BLaER1 (cell line): ENCODE data around the gene RGMA.

ENCODE experiments used
- H3K27ac ChIP-seq: shearing (Covaris generic); formaldehyde crosslinking; 2 replicates; pipeline ENCODE4 v1.8.1; 2022
- H3K27me3 ChIP-seq: shearing (Covaris generic); formaldehyde crosslinking; 2 replicates; pipeline ENCODE4 v1.8.1; 2022
- H3K36me3 ChIP-seq: shearing (Covaris generic); formaldehyde crosslinking; 2 replicates; pipeline ENCODE4 v1.8.1; 2022
- H3K4me1 ChIP-seq: shearing (Covaris generic); formaldehyde crosslinking; 2 replicates; pipeline ENCODE4 v1.8.1; 2022
- H3K4me2 ChIP-seq: shearing (Covaris generic); formaldehyde crosslinking; 2 replicates; pipeline ENCODE4 v1.8.1; 2022
- H3K4me3 ChIP-seq: shearing (Covaris generic); formaldehyde crosslinking; 2 replicates; pipeline ENCODE4 v1.8.1; 2022
- H3K9ac ChIP-seq: shearing (Covaris generic); formaldehyde crosslinking; 2 replicates; pipeline ENCODE4 v1.8.1; 2022
- H3K9me3 ChIP-seq: shearing (Covaris generic); formaldehyde crosslinking; 2 replicates; pipeline ENCODE4 v1.8.1; 2022
- H4K20me1 ChIP-seq: shearing (Covaris generic); formaldehyde crosslinking; 2 replicates; pipeline ENCODE4 v1.8.1; 2022
- Cebpa-rat ChIP-seq: shearing (Covaris generic); IDR thresholded peaks from 2 replicates; pipeline ENCODE4 v1.8.1; 2022

The RGMA gene

GRCh38 chr15:93024293-93024692, 64.7 kb downstream of the RGMA start:
- H3K9me3 ChIP-seq: no peaks in the 10 kb centered on the region
- peaks cover 95% of the 10 kb centered on the region for H3K36me3 ChIP-seq
- no peak for TF ChIP-seq Cebpa-rat
- no peak overlapping the region for H3K9ac ChIP-seq
- H3K4me2 ChIP-seq: peak overlapping the region; percentile 40; the same call in 1 of the 2 replicates
- no peak overlapping the region for H3K27ac ChIP-seq
- no peaks in the 10 kb centered on the region for H3K27me3 ChIP-seq
- peaks cover 84% of the 10 kb centered on the region for H4K20me1 ChIP-seq
- no peak overlapping the region for H3K4me3 ChIP-seq
- H3K4me1 ChIP-seq: peaks cover 48% of the 10 kb centered on the region

- H3K36me3 ChIP-seq: peaks cover 100% of the 10 kb centered on the region
- no peak overlapping the region for H3K27ac ChIP-seq
- TF ChIP-seq Cebpa-rat: no peak
- no peaks in the 10 kb centered on the region for H3K27me3 ChIP-seq
- H3K4me2 ChIP-seq: no peak overlapping the region
- H4K20me1 ChIP-seq: peaks cover 54% of the 10 kb centered on the region
- peaks cover 20% of the 10 kb centered on the region for H3K4me1 ChIP-seq
- H3K4me3 ChIP-seq: no peak overlapping the region
- H3K9ac ChIP-seq: no peak overlapping the region
- H3K9me3 ChIP-seq: no peaks in the 10 kb centered on the region
These were observed 67.8 kb downstream of the RGMA start for GRCh38 chr15:93020976-93021772.

- TF ChIP-seq Cebpa-rat: no peak
- Histone ChIP-seq H3K27ac (no peak overlapping the region), H3K36me3 (peaks cover 100% of the 10 kb centered on the region), H3K4me3 (no peak overlapping the region), H3K27me3 (no peaks in the 10 kb centered on the region), H4K20me1 (peaks cover 43% of the 10 kb centered on the region), H3K9ac (no peak overlapping the region), H3K9me3 (no peaks in the 10 kb centered on the region), H3K4me2 (no peak overlapping the region), H3K4me1 (peaks cover 8% of the 10 kb centered on the region)
These were observed 69.0 kb downstream of the RGMA start for GRCh38 chr15:93019971-93020370.

GRCh38 chr15:93019090-93019489, 69.9 kb downstream of the RGMA start:
- TF ChIP-seq Cebpa-rat: no peak
- Histone ChIP-seq H3K27ac (no peak overlapping the region), H4K20me1 (peaks cover 39% of the 10 kb centered on the region), H3K4me3 (no peak overlapping the region), H3K36me3 (peaks cover 100% of the 10 kb centered on the region), H3K9me3 (no peaks in the 10 kb centered on the region), H3K27me3 (no peaks in the 10 kb centered on the region), H3K9ac (no peak overlapping the region), H3K4me1 (no peaks in the 10 kb centered on the region), H3K4me2 (no peak overlapping the region)

- Histone ChIP-seq H3K27ac (no peak overlapping the region), H3K9me3 (no peaks in the 10 kb centered on the region), H3K27me3 (no peaks in the 10 kb centered on the region), H3K9ac (no peak overlapping the region), H4K20me1 (peaks cover 36% of the 10 kb centered on the region), H3K4me1 (no peaks in the 10 kb centered on the region), H3K36me3 (peaks cover 99% of the 10 kb centered on the region), H3K4me3 (no peak overlapping the region), H3K4me2 (no peak overlapping the region)
- TF ChIP-seq Cebpa-rat: no peak
These were observed 70.4 kb downstream of the RGMA start for GRCh38 chr15:93018574-93018973.

- Histone ChIP-seq H3K27me3 (no peaks in the 10 kb centered on the region), H4K20me1 (peaks cover 27% of the 10 kb centered on the region), H3K4me3 (no peak overlapping the region), H3K9ac (no peak overlapping the region), H3K9me3 (no peaks in the 10 kb centered on the region), H3K36me3 (peaks cover 99% of the 10 kb centered on the region), H3K27ac (no peak overlapping the region), H3K4me1 (no peaks in the 10 kb centered on the region), H3K4me2 (no peak overlapping the region)
- TF ChIP-seq Cebpa-rat: no peak
These were observed 71.5 kb downstream of the RGMA start for GRCh38 chr15:93017526-93017925.

- H3K9ac ChIP-seq: no peak overlapping the region
- no peaks in the 10 kb centered on the region for H3K4me1 ChIP-seq
- no peaks in the 10 kb centered on the region for H3K27me3 ChIP-seq
- H3K4me2 ChIP-seq: no peak overlapping the region
- peaks cover 9% of the 10 kb centered on the region; the same call in 1 of the 2 replicates for H4K20me1 ChIP-seq
- no peak overlapping the region for H3K4me3 ChIP-seq
- peaks cover 99% of the 10 kb centered on the region for H3K36me3 ChIP-seq
- H3K27ac ChIP-seq: no peak overlapping the region
- H3K9me3 ChIP-seq: no peaks in the 10 kb centered on the region
- TF ChIP-seq Cebpa-rat: no peak
These were observed 76.2 kb downstream of the RGMA start for GRCh38 chr15:93012786-93013185.

- Histone ChIP-seq H4K20me1 (peaks cover 18% of the 10 kb centered on the region; the same call in 1 of the 2 replicates), H3K4me2 (no peak overlapping the region), H3K27ac (no peak overlapping the region), H3K4me1 (no peaks in the 10 kb centered on the region), H3K9me3 (no peaks in the 10 kb centered on the region), H3K27me3 (no peaks in the 10 kb centered on the region), H3K9ac (no peak overlapping the region), H3K4me3 (no peak overlapping the region), H3K36me3 (peaks cover 96% of the 10 kb centered on the region)
- TF ChIP-seq Cebpa-rat: no peak
These were observed 81.0 kb downstream of the RGMA start for GRCh38 chr15:93007994-93008393.

GRCh38 chr15:93005133-93005532, 83.9 kb downstream of the RGMA start:
- H3K9ac ChIP-seq: no peak overlapping the region
- no peaks in the 10 kb centered on the region for H3K9me3 ChIP-seq
- TF ChIP-seq Cebpa-rat: no peak
- H3K4me1 ChIP-seq: peaks cover 14% of the 10 kb centered on the region; the same call in 1 of the 2 replicates
- no peaks in the 10 kb centered on the region for H3K27me3 ChIP-seq
- H3K27ac ChIP-seq: no peak overlapping the region
- H4K20me1 ChIP-seq: peaks cover 18% of the 10 kb centered on the region; the same call in 1 of the 2 replicates
- peaks cover 96% of the 10 kb centered on the region for H3K36me3 ChIP-seq
- H3K4me2 ChIP-seq: no peak overlapping the region
- no peak overlapping the region for H3K4me3 ChIP-seq

GRCh38 chr15:93001881-93002280, 87.1 kb downstream of the RGMA start:
- Histone ChIP-seq H3K4me1 (peaks cover 14% of the 10 kb centered on the region; the same call in 1 of the 2 replicates), H4K20me1 (peaks cover 9% of the 10 kb centered on the region; the same call in 1 of the 2 replicates), H3K4me3 (no peak overlapping the region), H3K9ac (no peak overlapping the region), H3K27me3 (no peaks in the 10 kb centered on the region), H3K4me2 (no peak overlapping the region), H3K36me3 (peaks cover 97% of the 10 kb centered on the region), H3K27ac (no peak overlapping the region), H3K9me3 (no peaks in the 10 kb centered on the region)
- TF ChIP-seq Cebpa-rat: no peak
